DOHH2 (cell line): ENCODE measurements around the gene TMEM95.

Experiments used
- H3F3A ChIP-seq: fragments of 200-600 bp; sonication (generic), shearing (Covaris generic); 2 replicates; pipeline ENCODE4 v1.6.0; 2016; ENCODE audit warnings: antibody characterized with exemption, mild to moderate bottlenecking; ENCODE audit not compliant: control insufficient read depth, insufficient read depth
- H3K27ac ChIP-seq: fragments of 200-600 bp; sonication (generic); 2 replicates; pipeline ENCODE4 v1.5.1; 2014; ENCODE audit warnings: low read depth, mild to moderate bottlenecking, low read length, moderate library complexity
- H3K27me3 ChIP-seq: fragments of 200-600 bp; sonication (generic); 2 replicates; pipeline ENCODE4 v1.6.1; 2014; ENCODE audit warnings: mild to moderate bottlenecking, low read length, mixed read lengths; ENCODE audit not compliant: control insufficient read depth
- H3K36me3 ChIP-seq: fragments of 200-600 bp; sonication (generic); 2 replicates; pipeline ENCODE4 v1.6.1; 2014; ENCODE audit warnings: mild to moderate bottlenecking, low read length, moderate library complexity, mixed read lengths; ENCODE audit not compliant: control insufficient read depth
- H3K4me1 ChIP-seq: fragments of 200-600 bp; sonication (generic); 2 replicates; pipeline ENCODE4 v1.6.1; 2014; ENCODE audit warnings: mild to moderate bottlenecking, low read length, mixed read lengths; ENCODE audit not compliant: control insufficient read depth
- H3K4me2 ChIP-seq: fragments of 200-600 bp; sonication (generic); 2 replicates; pipeline ENCODE4 v1.6.0; 2014; ENCODE audit warnings: mild to moderate bottlenecking, low read length, moderate library complexity
- H3K4me3 ChIP-seq: fragments of 200-600 bp; sonication (generic); 2 replicates; pipeline ENCODE4 v1.5.1; 2014; ENCODE audit warnings: mild to moderate bottlenecking, low read length, mixed read lengths
- H3K79me2 ChIP-seq: fragments of 200-600 bp; sonication (generic); 2 replicates; pipeline ENCODE4 v1.6.1; 2014; ENCODE audit warnings: mild to moderate bottlenecking, low read length, mixed read lengths; ENCODE audit not compliant: control insufficient read depth
- H3K9me2 ChIP-seq: fragments of 200-600 bp; sonication (generic); replicated peaks from 2 replicates; pipeline ENCODE4 v1.6.1; 2014; ENCODE audit warnings: mild to moderate bottlenecking, low read length, mixed read lengths; ENCODE audit not compliant: control insufficient read depth
- H3K9me3 ChIP-seq: fragments of 200-600 bp; sonication (generic); 2 replicates; pipeline ENCODE4 v1.6.1; 2014; ENCODE audit warnings: antibody characterized with exemption, low read length, mixed read lengths; ENCODE audit not compliant: control insufficient read depth, insufficient read depth
- H4K20me1 ChIP-seq: fragments of 200-600 bp; sonication (generic); 2 replicates; pipeline ENCODE4 v1.6.0; 2014; ENCODE audit warnings: low read depth, mild to moderate bottlenecking, antibody characterized with exemption, low read length, moderate library complexity; ENCODE audit not compliant: control insufficient read depth, insufficient read depth
- EZH2phosphoT487 ChIP-seq: fragments of 200-600 bp; sonication (generic); IDR thresholded peaks from 2 replicates; pipeline ENCODE4 v1.6.1; 2017; ENCODE audit warnings: borderline replicate concordance, mild to moderate bottlenecking, antibody characterized with exemption, low read length, moderate library complexity, mixed read lengths
- TF ChIP-seq, protein P1 (sequence below): fragments of 200-600 bp; sonication (generic); IDR thresholded peaks from one replicate; pipeline ENCODE4 v1.5.1; 2014; ENCODE audit warnings: antibody characterized with exemption, mild to moderate bottlenecking, low read depth, low read length; ENCODE audit not compliant: poor library complexity, severe bottlenecking

The TMEM95 gene

DNA sequence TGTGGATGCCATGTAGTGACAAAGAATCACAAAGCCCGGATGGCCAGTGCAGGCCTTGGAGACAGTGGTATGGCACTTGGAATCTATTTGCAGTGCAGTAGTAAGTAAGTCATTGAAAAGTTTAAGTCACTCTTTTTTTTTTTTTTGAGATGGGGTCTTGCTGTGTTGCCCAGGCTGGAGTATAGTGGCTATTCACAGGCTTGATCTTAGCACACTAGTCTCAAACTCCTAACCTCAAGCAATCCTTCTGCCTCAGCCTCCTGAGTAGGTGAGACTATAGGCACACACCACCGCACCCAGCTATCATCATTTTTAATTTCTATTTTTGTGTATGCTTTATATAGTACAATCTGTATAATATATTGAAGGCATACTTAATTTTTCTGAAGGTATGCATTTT, 43.7 kb downstream of the TMEM95 start:
- Histone ChIP-seq H3F3A (peaks cover 5% of the 10 kb centered on the region; the same call in 1 of the 2 replicates), H3K36me3 (peaks cover 4% of the 10 kb centered on the region; the same call in 1 of the 2 replicates), H3K4me2 (no peak overlapping the region), H3K9me3 (no peaks in the 10 kb centered on the region), H3K4me1 (peaks cover 16% of the 10 kb centered on the region), H4K20me1 (no peaks in the 10 kb centered on the region), H3K27me3 (no peaks in the 10 kb centered on the region), H3K79me2 (peaks cover 12% of the 10 kb centered on the region), H3K9me2 (no peaks in the 10 kb centered on the region), H3K4me3 (no peak overlapping the region), H3K27ac (no peak overlapping the region)
- TF ChIP-seq EZH2phosphoT487: no peak
- TF ChIP-seq, protein P1, sequence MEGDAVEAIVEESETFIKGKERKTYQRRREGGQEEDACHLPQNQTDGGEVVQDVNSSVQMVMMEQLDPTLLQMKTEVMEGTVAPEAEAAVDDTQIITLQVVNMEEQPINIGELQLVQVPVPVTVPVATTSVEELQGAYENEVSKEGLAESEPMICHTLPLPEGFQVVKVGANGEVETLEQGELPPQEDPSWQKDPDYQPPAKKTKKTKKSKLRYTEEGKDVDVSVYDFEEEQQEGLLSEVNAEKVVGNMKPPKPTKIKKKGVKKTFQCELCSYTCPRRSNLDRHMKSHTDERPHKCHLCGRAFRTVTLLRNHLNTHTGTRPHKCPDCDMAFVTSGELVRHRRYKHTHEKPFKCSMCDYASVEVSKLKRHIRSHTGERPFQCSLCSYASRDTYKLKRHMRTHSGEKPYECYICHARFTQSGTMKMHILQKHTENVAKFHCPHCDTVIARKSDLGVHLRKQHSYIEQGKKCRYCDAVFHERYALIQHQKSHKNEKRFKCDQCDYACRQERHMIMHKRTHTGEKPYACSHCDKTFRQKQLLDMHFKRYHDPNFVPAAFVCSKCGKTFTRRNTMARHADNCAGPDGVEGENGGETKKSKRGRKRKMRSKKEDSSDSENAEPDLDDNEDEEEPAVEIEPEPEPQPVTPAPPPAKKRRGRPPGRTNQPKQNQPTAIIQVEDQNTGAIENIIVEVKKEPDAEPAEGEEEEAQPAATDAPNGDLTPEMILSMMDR: no peak

- peak overlapping the region; percentile 89 for H3K4me2 ChIP-seq
These were observed 48.2 kb downstream of the TMEM95 start for GRCh38 chr17:7403043-7403726.

GRCh38 chr17:7403727-7403976, 48.7 kb downstream of the TMEM95 start:
- Histone ChIP-seq H3K4me1 (peaks cover 11% of the 10 kb centered on the region), H3K79me2 (peaks cover 9% of the 10 kb centered on the region), H3K9me2 (no peaks in the 10 kb centered on the region), H3K27ac (no peak overlapping the region), H3K36me3 (peaks cover 4% of the 10 kb centered on the region; the same call in 1 of the 2 replicates), H3F3A (peaks cover 5% of the 10 kb centered on the region; the same call in 1 of the 2 replicates), H3K27me3 (no peaks in the 10 kb centered on the region), H4K20me1 (no peaks in the 10 kb centered on the region), H3K9me3 (no peaks in the 10 kb centered on the region), H3K4me3 (peak overlapping the region; percentile 73), H3K4me2 (peak overlapping the region; percentile 89)
- TF ChIP-seq, protein P1: no peak
- no peak for TF ChIP-seq EZH2phosphoT487

More at GRCh38 chr17:7403043-7403726, 48.2 kb downstream of the TMEM95 start:
- Histone ChIP-seq H3K4me1 (peaks cover 11% of the 10 kb centered on the region), H3K4me3 (peak overlapping the region; percentile 73), H3K27ac (no peak overlapping the region), H3K79me2 (peaks cover 9% of the 10 kb centered on the region), H3K9me2 (no peaks in the 10 kb centered on the region), H3K27me3 (no peaks in the 10 kb centered on the region), H3K36me3 (peaks cover 4% of the 10 kb centered on the region; the same call in 1 of the 2 replicates), H3K9me3 (no peaks in the 10 kb centered on the region), H3F3A (peaks cover 5% of the 10 kb centered on the region; the same call in 1 of the 2 replicates), H4K20me1 (no peaks in the 10 kb centered on the region)
- TF ChIP-seq, protein P1: no peak
- no peak for TF ChIP-seq EZH2phosphoT487
